T1000 (cell line): Measurements from ENCODE around the gene SENP7.
"Not testable (repeated sequence)": the region's sequence is repeated elsewhere in the genome, so short reads cannot be mapped to it uniquely, and the experiment has no call there.

Experiments used
- DNase-seq: peaks from one replicate; lab custom pipeline; 2025; ENCODE audit warnings: mixed read lengths; lab: John Stamatoyannopoulos, UW

The SENP7 gene

DNA sequence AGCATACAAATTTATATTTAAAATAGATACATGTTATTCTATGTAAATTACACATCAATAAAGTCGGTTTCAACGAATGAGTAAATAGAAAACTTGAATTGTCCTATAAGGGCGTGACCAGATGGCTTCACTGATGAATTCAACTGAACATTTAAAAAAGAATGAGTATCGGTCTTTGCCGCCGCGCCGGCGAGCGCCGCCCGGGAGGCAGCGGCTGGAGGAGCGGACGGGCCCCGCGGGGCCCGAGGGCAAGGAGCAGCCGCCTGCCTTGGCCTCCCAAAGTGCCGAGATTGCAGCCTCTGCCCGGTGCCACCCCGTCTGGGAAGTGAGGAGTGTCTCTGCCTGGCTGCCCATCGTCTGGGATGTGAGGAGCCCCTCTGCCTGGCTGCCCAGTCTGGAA, 74.4 kb downstream of the SENP7 start:
- not testable (repeated sequence) for DNase-seq

DNA sequence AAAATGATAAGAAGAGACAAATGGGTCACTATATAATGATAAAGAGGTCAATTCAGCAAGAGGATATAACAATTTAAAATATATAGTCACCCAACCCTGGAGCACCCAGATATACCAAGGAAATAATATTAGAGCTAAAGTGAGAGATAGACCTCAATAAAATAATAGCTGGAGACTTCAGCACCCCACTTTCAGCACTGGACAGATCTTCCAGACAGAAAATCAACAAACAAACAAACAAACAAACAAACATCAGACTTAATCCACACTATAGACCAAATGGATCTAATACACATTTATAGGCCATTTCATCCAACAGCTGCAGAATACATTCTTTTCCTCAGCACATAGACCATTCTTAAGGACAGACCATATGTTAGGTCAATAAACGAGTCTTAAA, 79.4 kb downstream of the SENP7 start:
- DNase-seq = no peak

DNA sequence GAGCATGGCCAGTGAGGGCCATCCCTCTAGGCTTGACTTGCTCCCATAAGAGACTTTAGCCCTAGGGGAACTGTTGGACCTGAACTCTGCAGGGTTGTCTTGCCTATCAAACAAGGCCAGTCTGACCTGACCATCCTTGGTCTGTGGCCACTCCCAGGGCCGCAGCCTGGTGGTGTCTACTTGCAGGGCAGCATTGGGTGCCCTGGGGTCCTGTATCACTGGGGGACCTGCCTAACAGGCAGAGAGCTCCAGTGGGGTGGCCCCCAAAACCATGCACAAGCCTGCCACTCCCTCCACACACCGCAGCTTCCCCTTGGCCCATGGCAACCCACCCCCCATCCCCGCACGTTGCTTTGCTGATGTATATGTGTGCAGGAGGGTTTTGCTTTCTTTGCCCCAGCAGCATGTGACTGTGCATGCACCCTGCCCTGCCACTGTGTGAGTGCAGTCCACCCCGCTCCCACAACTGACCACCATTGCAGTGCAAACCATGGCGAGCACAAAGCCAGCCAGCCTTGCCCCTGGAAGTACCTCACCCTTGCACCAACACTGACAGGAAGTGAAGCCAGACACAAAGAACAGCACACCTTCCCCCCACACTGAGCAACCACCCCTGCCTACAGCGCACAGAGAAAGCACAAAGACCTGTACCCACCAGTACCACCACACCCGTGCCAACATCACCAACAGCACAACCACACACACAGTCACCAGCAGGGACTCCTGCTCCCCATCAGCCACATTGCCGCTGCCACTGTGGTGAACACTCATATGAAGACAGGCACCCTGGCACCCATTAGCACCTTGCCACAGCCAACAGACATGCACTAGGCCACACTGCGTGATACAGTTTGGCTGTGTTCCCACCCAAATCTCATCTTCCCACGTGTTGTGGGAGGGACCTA, 88.8 kb downstream of the SENP7 start:
- DNase-seq = no peak

DNA sequence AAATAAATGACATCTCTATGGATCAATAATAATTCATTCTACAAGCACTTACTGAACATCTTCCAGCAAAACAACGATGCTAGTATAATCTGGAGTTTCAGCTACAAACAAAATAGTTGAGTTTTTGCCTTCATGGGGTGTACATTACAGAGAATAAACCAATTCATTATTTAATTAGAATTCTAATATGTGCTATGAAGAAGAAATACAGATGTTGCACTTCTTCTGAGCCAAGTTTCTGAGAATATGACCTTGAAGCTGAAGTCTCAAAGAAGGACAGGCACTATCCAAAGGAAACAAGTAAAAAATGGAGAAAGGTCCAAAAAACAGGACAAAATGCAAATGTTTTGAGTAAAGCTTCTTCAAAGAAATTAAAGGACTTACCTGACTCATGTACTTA, 94.2 kb downstream of the SENP7 start:
- DNase-seq = no peak

DNA sequence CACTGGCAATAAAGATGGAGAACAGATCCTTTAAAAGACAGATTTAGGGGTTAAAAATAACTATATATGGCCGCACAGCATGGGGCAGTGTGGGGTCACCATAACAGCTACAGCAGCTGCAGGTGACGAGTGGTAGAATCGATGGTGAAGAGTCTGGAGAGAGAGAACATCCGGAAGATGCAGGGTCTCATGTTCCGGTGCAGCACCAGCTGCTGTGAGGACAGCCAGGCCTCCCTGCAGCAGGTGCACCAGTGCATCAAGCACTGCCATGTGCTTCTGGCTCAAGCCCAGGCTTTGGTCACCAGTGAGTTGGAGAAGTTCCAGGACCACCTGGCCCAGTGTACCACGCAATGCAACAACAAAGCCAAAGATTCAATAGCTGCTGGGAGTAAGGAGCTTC, 98.9 kb downstream of the SENP7 start:
- no peak for DNase-seq

DNA sequence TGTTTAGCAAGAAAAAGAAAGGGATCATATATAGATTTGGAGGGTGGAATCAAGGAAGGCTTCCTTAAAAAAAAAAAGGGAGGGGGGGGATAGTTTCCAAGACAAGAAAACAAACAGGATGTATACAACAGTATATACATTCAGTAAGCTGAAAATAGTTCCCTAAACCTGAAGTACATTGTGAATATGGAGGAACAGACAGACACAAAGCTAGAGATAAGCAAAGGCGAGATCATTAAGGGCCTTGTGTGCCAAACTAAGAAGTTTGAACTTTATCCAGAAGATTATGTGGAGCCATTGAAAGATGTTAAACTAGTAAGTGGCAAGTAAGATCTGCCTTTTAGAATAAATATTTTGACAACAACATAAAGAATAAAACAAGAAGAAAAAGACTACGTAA, 99.4 kb downstream of the SENP7 start:
- no peak for DNase-seq

DNA sequence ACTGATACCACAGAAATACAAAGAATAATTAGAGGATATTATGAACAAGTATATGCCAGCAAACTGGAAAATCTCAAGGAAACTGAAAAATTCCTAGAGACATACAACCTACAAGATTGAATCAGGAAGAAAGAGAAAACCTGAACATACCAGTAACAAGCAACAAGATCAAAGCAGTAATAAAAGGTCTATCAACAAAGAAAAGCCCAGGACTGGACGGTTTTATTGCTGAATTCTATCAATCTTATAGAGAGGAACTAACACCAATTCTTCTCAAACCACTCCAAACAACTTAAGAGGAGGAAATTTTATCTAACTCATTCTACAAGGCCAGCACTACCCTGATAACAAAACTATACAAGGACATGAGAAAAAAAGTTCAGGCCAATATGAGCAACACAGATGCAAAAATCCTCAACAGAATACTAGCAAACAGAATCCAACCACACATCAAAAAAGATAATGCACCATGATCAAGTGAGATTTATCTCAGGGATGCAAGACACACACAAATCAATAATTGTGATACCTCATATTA, 121.5 kb downstream of the SENP7 start:
- DNase-seq = no peak

DNA sequence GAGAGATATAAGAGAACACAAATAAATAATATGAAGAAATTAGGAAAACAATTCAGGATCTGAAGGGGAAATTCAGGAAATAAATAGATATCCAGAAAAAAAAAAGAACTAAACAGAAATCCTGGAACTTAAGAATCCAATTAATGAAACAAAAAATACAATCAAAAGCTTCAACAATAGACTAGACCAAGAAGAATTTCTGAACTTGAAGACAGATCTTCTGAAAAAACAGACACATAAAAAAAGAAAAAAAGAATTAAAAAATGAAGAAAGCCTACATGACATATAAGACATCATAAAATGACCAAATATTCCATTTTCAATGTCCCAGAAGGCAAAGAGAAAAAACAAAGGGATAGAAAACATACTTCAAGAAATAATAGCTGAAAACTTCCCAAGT, 124.3 kb downstream of the SENP7 start:
- no peak for DNase-seq

DNA sequence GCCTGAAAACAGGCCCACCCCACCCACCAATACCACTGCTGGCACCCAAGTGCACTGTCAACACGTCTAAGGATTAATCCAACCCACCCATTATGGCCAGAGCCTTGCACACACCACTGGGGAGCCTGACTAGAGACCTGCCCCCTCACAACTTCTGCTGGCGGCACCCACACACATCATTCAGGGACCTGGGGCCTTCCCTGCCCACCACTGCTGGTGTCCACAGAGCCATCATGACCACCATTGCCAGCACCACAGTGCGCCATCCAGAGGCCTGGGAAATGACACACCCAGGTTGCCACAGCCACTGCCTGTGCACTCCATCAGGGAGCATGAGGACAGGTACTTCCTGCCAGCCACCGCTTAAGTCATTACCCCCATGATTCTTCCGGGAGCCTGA, 125.7 kb downstream of the SENP7 start:
- no peak for DNase-seq

DNA sequence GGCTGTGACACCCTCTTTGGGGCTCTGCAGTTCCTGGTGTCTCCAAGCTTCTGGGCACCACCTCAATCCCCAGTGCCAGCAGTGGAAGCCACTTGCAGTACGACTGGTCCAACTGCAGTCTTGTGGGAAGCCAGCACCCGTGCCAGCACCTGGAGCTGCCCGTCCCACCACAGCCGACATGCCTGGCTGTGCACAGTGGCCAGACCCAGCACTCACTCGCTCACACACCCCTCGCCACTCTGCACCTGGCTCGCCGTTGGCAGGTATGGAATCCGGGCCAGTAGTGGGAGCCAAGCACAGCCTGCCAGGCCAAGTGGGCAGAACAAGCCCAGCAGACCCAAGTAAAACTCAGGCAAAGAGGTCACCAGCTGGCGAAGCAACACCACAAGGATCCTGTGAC, 128.6 kb downstream of the SENP7 start:
- no peak for DNase-seq

DNA sequence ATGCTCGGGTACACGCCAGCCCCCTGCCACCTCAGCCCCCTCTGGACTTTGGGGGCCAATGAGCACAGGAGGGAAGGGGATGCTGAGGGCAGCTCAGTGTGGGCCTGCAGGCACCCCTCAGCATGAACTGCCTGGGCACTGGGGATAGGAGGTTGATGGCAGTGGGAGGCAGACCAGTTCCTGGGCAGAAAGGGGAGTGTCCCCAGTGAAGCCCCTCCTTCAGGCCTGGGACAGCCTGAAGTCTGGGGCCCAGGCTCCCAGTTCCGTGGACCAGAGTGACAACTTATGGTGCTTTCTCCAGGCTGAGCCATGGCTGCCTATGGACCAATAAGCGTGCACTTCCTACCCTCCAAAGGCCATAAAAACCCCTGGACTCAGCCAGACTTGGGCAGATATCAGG, 129.4 kb downstream of the SENP7 start:
- no peak for DNase-seq

DNA sequence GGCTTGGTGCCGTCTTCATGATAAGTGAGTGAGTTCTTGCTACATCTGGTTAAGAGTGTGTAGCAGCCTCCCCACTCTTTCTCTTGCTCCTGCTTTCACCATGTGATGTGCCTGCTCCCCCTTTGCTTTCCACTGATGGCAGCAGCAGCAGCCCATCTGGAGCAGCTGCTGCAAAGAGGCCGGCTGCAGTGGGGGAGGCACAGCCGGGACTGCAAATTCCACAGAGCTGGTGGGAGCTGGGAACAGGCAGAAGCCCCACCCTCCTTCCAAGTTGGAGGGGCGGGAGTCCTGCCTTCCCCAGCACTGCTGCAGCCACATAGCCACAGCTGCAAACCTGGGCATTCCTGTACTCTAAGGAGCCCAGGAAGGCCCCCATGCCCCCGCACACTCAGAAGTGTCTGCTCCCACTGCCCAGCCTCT, 129.8 kb downstream of the SENP7 start:
- no peak for DNase-seq

DNA sequence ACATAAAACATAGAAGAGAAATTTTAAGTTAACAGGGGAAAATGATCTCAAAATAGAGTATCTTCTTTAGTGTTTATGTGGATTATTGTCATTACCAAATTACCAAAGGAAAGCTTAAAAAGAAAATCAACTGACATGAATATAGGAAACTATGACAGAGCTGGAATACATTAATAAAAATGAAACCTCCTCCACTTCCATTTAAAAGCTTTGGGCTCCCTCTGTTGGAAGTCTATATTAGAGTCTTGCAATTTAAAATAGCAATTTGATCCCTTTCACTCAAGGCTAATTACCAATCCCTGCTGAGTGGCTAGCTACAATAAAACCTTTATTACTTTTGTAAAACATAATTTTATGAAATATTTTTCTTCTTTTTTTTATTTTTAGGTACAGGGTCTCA, 131.2 kb downstream of the SENP7 start:
- no peak for DNase-seq

DNA sequence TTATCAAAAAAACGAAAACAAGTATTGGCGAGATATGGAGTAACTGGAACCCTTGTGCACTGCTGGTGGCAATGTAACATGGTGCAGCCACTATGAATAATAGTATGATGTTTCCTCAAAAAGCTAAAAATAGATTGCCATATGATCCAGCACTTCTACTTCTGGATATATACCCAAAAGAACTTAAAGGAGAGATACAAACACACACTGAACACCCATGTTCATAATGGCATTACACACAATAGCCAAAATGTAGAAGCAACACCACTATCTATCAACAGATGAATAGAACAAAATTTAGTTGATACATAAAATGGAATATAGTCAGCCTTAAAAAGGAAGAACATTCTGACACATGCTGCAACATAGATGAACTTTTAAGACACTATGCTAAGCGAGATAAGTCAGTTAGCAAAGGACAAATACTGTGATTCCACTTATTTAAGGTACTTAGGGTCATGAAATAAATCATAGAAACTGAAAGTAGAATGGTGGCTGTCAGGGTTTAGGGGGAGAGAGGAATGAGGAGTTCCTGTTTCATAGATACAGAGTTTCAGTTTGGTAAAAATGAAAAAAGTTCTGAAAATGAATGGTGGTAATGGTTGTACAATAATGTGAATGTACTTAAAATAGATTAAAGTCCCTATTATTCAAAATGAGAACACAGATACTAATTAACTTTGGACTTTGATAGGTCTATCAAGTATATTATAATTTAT, 133.2 kb downstream of the SENP7 start:
- no peak for DNase-seq

DNA sequence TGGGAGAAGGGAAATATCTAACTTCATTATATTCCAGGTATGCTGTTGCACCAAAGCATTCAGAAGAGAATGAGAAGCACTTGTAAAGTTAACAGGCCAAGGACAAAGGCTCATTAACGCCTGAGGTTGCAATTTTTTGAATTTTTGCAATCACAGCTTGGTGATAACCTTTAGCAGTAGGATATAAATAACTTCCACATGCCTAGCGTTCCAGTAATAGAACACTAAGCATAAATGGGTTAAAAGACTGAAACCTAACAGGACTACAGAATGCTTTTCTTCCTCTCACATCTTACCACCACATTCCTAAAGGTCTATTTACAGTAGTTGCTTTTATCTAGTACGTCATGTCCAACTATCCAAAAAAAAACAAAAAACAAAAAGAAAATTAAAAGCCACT, 135.2 kb downstream of the SENP7 start:
- DNase-seq = no peak

DNA sequence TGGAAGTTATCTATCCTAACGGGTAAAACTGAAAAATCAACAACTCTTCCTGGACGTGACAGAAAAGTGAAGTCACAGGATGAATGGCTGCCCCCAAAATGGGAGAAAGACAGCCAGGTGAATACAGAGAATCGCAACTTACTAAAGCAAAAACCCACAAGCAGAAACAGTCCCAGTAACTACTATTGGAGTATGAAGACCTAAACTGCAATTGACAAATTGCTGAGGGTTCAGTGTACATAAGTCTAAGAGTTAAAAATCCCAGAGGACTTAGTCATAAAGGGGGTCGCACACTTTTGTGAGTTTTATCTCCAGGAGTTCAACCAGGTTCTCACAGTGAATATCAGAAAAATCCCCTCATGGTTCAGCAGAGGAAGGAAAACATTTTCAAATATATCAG, 135.8 kb downstream of the SENP7 start:
- no peak for DNase-seq

DNA sequence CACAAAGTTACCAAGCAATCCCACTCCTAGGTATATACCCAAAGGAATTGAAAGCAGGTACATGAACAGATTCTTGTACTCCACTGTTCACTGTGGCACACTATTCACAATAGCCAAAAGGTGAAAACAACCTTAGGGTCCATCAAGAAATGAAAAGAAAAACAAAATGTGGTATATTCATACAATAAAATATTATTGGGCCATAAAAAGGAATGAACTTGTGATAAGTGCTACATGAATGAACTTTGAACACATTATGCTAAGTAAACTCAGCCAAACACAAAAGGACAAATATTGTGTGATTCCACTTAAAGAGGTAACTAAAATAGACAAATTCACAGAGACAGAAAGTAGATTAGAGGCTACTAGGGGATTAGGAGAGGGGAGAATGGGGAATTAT, 137.4 kb downstream of the SENP7 start:
- DNase-seq = no peak

DNA sequence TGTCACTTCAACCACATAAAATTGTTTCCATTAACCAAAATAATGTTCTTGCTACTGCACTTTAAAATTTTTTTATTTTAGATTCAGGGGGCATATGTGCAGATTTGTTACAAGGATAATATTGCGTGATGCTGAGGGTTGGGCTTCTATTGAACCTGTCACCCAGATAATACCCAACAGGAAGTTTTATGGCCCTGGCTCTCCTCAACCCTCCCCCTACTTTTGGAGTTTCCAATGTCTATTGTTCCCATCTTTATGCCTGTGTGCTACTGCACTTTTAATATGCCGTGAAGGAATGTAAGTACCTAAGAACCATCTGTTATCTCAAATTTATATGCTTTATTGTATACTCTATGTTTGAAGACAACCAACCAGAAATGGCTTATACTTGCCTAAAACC, 150.6 kb downstream of the SENP7 start:
- no peak for DNase-seq

DNA sequence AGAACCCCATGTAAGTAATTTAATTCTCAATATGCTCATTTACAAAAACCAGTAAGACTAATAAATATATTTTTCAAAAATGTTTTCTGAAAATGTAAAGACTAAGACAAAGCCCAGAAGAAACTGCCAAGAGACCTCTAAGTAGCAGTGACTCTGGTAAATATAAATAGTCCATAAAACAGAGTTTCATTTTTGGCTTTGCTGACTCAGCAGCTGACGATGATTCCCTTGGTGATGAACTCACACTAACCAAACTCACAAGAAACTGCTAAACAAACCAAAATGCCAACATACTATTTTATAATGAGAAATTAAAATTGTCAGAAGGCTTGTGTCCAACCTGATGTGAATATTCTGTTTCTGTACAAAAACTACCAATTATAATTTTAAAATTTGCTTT, 161.2 kb downstream of the SENP7 start:
- DNase-seq = no peak

DNA sequence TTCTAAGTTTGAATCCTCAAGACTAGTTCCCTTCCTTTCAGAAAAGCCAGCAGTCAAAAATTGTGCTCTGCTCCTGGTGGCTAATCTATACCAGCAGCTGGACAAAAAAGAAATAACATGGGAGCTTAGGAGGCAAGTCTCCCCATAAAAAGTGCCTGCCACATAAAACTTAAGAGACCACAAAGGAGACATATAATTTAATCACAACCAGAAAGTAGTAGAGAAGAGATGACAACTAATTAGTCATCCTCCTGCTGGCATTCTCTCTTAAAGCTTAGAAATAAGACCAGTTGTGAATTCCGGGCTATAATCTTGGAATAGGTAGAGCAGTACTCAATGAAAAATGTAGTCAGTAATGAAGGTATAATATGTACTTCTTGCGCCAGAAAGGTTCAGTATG, 172.4 kb downstream of the SENP7 start:
- no peak for DNase-seq

DNA sequence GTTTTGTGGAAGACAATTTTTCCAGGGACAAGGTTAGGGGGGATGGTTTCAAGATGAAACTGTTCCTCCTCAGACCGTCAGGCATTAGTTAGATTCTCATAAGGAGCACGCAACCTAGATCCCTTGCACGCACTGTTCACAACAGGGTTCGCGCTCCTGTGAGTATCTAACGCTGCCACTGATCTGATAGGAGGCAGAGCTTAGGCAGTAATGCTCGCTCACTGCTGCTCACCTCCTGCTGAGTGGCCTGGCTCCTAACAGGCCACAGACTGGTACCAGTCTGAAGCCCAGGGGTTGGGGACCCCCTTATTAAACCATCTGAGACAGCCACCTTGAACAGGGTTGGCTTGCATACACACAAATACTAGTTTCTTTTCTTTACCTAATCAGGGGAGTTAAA, 179.1 kb downstream of the SENP7 start:
- DNase-seq = no peak

DNA sequence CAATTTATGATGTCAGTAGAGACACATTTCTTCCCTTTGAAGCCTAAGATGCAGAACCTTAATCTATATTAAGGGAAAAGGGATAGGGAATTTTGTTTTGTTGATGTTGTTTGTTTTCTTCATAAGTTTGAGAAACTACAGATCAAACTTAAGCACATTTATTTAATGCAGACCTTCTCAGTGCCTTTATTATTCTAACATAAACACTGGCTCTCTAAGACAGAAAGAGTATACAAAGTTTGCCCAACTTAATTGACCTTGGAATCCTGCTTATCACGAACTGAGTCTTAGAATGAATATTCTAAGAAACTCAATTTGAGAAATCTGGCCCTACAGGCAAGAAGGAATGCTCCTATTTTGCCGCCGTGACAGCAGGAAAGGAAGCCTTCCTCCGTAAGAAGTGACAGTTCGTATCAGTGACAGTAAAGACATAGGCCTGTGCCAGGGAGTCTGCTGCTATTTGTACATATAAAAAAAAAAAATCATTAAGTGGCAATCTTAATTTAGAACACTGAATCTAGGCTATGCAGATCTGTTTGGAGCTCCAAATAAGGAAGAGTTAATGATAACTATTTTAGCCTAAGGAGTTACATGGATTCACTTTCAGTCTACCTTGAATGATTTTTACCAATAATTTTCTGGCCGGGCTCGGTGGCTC, 183.9 kb downstream of the SENP7 start:
- DNase-seq = no peak
